ENCODE data around the gene C1orf21.

C1orf21 gene

DNA sequence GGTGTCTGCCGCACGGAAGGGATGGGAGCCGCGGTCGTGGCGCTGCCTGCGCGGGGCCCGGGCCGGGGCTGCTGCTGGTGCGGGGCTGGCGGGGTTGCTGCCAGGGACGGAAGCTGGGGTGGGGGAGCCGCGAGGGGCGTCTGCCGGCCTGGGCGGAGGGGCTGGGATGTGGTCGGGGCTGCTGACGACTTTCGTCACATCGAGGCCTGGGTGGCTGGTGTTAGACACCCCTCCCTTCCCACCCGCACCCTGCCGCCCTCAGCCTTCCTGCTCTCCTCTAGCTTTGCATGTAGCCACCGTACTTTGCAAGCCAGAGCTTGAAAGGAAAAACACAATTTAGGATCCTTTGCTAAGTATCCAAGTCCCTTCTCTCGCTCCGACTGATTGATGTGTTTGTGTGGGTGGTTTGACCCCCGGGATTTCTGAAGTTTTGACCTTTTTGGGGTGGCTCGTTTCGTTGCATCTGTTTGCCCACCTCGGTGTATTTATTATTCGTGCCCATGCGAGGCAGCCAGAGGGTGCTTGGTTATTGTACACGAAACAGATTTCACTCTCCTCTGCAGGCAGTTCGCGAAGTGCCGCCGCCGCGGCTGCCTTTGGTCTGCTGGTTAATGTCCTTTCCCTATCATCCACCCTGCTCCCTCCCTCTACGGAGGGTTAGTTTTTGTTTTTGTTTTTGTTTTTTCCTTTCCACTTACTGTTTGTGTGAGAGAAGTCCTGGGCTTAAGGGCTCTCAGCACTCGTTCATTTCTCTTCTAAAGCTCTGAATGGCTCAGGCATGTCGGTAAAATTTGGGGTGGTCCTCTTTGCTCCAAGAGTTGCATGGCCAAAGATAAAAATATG lies 868 bp downstream of the C1orf21 start:
- DNase-seq: peak; percentile 95

DNA sequence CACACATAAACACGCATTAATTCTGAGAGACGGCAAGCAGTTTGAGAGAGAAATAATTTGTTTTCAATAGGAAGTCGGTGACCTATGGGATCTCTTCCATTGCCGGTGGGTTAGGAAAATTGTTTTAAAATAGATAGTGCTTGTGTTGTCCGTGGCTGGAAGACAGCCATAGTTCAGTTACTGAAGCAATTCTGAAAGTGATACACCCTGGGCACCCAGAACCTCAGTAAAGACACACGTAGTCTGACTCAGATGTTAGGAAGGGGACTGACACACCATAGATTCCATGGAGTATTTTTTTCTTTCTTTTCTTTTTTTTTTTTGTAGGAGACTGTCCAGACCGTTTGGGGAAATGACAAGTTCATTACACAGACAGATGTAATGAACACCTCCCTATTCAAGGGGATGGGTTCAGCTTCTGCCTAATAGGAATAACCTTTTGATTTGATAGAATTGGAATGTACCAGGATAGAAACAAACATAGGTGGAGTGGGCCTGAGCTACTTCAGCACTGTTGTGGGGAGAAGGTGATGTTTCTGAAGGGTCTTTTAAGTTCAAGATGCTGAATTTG lies 1.6 kb downstream of the C1orf21 start:
- peak; percentile 89 for DNase-seq

DNA sequence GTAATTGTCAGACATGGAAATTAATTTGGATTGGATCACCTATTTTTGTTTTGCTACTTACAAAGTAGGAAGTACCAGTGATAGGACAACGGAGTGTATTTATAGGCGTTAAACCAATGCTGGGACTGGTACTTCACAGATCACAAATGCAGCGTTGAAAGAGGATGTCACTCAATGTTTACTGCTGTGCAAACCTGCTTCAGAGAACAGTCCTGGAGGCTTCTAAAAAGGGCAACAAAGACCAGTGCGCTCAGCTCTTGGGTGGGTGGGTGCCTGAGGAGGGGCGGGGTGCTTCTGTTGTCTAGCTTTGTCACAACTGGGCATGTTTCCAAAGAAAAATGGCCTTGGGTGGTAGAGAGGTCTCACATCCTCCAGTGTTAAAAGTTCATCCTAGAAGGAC lies 2.1 kb downstream of the C1orf21 start:
- DNase-seq: peak; percentile 59

DNA sequence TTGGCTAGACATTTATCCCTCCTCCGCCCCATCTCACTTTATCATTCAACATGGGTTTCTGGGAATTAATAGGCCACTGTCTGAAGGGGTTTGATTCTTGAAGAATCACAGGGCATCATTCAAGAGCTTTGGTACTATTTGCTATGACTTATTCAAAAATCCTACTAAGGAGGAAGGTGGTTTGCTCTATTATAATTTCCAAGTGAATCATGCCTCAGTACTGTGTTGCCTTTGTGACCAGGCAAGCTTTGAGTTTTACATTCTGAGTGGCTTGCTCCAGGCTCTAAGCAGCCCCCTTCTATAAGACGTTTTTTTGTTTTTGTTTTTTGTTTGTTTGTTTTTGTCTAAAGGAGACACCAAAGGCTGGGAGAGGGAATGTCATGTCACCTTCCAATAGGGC lies 2.6 kb downstream of the C1orf21 start:
- DNase-seq: no peak

DNA sequence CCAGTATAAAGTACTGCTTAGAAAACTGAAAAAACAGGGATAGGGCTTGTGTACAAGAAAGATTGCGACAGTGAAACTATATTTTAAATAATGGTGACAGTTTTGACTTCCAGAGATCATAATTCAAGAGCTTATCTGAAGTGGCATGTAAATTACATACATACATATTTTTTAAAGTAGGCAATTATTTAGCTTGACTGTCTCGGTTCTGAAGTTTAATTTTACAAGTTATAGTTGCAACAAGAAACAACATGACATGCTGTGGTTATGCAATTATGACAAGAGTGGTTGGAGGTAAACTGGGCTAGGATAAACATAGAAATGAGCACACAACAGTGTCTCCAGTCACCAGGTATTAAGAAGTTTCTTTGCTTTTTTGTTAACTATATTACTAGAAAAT lies 4.1 kb downstream of the C1orf21 start:
- no peak for DNase-seq

DNA sequence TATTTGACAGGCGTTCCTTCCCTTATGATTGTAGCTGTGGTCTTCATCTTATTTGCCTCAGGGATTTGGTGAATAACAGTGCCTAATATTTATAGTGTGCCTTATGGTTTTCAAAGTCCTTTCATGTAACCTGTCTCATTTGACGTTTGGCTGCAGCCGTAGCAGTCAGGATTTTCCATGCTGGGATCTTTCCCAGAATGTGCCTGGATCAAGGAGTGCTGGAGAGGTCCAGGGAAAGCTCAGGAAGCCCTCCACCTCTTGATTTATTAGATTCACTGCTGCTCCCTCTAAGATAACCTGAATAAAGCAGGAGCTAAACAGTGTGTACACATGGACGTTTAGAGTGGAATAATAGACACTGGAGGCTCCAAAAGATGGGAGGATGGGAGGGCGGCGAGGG lies 5.2 kb downstream of the C1orf21 start:
- DNase-seq: no peak

DNA sequence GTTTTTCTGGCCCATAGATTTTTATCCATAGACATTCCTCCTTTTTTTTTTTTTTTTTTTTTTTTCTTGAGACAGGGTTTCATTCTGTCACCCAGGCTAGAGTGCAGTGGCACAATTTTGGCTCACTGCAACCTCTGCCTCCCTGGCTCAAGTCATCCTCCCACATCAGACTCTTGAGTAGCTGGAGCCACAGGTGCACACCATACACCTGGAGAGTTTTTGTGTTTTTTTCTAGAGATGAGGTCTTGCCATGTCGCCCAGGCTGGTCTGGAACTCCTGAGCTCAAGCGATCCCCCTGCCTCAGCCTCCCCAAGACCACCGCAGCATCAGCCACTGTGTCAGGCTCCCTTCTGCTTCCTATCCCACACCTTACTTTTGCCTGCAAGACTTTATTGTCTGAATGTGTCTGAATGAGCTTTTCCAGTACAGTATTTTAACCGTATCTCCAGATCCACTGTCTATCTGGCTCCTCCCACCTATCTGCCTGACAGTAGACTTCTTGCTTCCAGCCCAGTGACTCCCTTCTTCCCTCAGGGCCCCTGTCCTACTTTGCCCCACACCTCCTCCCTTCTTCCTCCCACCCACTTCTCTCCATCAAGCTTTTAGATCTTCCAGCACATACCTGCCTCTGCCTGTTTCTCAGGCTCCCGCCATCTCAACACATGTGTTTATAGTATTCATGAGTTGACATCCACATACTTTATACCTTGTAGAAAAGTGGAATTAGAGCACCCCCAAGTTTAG lies 6.1 kb downstream of the C1orf21 start:
- DNase-seq: no peak

DNA sequence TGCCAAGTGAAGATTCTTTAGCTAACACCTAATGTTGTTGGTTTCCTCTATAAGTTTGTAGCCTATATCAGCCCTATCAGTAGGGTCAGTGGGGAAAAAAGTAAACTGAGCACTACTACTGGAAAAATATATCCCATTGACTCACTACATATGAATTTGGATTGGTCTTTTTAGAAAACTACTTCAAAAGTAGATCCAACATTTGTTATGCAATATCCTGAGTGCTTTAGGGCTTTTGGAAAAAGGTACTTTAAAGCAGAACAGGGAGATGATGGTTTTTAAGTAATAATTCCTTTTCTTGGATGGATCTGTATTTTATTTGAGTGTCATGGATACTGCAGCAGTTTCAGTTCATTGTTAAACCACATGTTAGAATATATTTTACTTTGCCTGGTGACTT lies 7.1 kb downstream of the C1orf21 start:
- DNase-seq: no peak

DNA sequence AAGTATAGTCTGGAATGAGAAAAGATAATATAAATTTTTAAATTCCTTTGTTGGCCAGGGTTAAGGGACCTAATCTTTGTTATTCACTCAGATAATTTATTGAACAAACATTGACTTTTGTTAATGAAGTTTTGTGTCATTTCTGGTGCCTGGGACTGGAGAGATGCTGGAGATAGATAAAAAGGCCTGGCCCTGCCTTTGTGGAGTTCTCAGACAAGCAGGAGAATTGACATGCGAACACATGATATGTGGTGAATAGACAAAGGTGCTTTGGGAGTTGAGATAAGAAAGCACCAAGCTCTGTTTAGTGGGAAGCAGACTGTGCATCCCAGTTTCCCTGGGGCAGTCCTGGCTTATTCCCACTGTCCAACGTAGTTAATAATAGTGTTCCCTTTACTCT lies 8.5 kb downstream of the C1orf21 start:
- no peak for DNase-seq

DNA sequence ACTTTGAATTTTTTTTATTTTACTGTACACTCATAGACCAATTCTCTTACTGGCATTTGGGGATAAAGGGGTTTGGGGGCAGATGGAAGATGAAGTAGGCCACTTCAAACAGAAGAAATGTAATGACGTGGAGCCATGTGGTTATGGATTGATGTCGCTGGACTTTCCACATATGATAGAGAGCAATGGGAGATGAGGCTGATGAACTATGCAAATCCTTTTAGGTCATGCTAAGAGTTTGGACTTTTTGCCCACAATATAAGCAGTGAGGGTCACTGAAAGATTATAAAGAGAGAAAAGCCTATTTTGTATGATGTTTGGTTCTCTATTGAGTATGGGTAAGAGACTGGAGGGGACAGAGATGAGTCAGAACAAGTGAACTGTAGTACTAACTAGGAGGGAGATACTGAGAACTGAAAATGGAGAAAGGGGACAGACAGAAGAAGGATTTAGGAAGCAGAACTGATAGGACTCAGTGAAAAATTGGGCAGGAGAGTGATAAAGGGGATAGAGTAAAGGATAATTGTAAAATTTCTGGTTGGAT lies 9.2 kb downstream of the C1orf21 start:
- DNase-seq: no peak

DNA sequence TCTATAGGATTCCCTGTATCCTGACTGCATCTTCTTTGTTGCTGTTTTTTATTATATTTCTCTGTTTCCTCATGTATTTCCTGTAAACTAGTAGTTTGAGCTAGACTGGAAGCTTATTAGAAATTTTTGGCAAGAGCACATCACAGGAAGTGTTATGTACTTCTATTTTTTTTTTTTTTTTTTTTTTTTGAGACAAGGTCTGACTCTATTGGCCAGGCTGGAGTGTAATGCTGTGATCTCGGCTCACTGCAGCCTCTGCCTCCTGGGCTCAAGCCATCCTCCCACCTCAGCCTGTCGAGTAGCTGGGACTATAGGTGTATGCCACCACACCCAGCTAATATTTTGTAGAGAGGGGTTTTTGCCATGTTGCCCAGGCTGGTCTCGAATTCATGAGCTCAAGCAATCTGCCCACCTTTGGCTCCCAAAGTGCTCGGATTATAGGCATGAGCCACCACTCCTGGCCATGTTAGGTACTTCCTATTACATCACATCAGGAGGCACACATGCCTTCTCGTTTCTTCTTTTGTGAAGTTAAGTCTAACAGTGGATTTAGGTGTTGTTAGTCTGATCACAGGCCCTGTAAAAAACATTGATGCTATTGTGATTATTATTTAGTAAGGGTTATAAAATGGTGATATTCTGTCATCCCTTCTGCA lies 12.5 kb downstream of the C1orf21 start:
- DNase-seq: no peak

DNA sequence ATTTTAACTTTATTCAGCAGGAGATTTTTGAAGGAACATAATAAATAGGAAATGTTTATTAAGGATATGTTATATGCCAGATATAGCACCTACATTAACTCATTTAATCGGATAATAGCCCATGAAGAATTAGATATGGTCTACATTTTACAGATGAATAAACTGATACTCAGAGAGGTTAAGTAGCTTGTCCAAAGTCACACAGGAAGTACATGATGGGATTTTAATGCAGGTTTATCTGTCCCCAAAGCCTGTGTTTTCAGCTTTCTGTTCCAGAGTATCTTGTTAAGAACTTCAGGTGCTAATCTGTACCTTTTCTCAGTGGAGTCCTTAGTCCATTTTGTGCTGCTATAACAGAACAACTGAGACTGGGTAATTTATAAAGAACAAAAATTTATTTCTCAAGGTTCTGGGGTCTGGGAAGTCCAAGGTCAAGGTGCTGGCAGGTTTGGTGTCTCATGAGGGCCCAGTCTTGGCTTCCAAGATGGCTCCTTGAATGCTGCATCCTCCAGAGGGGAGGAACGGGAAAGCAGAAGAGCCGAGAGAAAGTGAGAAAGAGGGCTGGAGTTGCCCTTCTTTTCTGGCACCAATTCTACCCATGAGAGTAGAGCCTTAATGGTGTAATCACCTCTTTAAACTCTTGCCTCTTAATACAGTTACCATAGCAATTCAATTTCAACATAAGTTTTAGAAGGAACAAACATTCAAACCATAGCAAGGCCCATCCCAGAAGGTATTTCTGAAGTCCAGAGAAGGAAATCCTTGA lies 17.3 kb downstream of the C1orf21 start:
- DNase-seq: no peak

DNA sequence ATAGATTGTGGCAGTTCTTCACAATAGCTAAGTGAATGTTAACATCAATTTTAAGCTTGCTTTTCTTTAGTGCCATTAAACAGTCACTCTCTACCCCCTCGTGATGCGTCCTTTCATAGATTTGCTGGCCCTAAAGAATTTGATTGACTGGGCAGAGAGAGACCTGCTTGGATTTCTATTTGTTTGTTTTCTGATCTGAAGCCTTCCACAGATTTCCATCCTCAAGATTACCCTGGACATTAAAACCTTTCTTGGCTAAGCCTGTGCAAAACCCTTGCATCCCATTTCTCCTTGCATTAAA lies 17.8 kb downstream of the C1orf21 start:
- no peak for DNase-seq

DNA sequence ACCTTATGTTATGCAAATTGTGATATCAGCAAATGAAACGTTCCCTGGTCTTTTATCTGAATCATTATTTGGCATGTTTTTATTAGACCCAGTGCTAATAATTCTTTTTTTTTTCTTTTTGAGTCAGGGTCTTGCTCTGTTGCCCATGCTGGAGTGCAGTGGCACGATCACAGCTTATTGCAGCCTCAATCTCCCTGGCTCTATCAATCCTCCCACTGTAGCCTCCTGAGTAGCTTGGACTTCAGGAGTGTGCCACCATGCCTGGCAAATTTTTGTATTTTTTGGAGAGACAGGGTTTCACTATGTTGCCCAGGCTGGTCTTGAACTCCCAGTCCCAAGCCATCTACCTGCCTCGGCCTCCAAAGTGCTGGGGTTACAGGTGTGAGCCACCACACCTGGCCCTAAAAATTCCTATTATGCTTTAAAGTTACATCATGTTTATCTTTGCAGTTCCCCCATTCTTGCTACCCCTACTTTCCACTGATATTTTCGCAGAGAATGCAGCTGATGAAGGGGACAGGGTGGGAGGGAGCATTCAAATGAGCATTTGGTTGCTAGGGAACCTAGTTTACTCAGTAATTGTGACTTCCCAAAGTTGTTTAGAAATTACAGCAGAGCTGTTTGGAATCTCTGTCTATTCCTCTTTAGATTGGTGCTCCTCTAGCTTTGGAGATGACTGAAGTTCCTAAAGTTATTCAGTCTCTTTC lies 18.4 kb downstream of the C1orf21 start:
- DNase-seq: peak; percentile 78

DNA sequence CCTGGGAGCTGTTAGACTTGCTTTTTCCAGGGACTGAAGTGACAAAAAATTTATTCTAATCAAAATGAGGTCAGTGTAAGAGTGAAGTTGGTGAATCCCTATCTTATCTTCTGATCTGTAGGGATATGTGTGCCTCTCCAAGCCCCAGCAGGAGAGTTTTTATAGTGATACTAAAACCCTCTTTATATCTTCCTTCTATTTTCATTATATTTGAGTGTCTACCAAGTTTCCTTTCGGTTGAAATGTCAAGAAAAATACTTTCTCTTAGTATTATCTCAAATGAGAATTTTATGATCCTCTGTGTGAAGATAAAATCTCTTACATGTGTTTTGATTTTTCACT lies 18.9 kb downstream of the C1orf21 start:
- no peak for DNase-seq

DNA sequence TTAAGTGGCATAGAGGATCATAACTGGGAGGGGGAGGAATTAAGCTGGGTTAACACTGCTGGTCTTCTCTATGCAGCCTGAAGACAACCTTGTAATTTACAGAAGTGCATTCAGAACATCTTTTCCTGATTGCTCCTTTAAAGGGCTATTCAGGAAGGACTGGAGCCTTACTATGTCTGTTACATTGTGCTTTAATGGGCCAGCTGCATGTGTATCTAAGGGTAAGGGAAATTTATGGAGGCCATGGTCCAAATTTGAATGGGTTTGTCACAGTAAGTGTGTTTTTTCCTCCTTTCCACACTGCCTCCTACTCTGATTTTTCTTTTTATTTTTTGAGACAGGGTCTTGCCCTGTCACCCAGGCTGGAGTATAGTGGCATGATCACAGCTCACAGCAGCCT lies 19.6 kb downstream of the C1orf21 start:
- DNase-seq: no peak

DNA sequence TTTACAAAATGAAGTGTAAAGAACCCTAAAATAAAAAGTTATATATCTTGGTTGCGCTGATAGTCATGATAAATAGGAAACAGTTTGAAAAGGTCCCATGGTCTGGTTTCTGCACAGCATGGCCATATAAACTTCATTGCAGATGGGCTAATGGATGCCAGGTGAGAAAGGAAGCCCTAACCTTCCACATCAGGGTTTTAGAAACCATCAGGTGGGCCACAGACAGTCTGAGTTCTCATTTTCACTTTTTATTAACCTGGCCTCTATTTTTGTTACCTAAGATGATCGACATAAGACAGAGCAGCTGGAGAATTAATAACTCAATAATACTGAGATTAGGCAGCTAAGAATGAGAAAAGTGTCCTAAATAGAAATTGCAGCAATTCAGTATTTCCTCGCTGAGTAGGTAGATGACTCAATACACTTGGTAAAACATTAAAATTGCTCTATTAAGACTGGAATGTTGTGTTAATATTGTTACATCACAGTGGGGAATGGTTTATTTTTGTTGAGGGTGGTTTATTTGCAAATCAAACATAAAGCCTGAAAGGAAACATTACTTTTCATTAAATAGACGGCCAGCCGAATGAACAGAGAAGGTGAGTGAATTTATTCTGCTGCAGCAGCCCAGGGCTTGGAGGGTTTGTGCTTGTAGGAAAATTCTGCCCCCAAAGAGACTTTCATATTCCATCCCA lies 21.1 kb downstream of the C1orf21 start:
- peak; percentile 75 for DNase-seq

DNA sequence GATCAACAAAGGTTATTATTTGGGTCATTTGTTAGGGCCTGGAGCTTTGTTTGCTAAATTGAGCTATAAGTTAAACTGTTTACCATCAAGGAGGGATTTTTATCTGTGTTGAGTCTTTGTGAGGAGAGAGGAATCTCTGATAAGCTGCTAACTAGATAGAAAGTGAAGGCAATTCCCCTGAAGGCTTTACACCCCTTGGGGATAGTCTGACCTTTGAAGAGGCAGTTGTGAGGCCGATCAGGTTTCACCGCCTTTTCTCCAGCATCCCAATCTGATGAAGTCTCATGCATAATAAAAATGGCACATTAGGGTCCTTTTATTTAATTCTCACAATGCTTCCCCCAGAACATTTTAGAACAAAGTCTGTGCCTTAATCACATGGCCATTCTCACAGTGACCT lies 21.8 kb downstream of the C1orf21 start:
- peak; percentile 83 for DNase-seq

DNA sequence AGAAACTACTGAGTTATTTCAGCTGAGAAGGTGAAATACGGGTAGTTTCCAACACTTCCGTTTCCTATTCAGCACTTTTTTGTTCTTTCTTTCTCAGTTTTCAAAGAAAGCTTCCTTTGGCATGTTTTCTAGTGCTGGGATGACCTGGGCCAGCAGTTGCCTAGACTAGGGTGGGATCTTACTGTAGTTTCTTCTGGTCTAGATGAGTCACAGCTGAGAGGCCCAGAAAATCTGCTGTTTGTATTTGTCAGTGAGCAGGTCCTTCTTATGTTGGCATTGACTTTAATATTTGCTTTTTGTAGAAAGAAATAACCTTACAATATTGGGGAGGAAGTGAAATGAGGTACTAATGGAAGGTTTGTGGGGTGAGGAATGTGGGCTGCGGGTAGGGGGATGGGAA lies 22.2 kb downstream of the C1orf21 start:
- no peak for DNase-seq

DNA sequence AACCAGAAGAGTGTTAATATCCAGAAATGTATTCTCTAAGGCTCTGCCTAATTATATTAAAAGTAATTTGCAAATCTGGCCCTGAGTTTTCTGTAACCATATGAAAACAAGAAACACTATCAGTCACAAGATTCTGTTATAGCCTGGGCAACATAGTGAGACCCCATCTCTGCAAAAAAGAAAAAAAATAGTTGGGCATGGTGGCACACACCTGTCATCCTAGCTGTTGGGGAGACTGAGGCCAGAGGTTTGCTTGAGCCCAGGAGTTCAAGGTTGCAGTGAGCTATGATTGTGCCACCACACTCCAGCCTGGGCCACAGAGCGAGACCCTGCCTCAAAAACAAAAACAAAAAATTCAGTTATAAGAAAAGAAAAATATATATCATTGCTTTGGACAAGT lies 25.6 kb downstream of the C1orf21 start:
- DNase-seq: no peak

DNA sequence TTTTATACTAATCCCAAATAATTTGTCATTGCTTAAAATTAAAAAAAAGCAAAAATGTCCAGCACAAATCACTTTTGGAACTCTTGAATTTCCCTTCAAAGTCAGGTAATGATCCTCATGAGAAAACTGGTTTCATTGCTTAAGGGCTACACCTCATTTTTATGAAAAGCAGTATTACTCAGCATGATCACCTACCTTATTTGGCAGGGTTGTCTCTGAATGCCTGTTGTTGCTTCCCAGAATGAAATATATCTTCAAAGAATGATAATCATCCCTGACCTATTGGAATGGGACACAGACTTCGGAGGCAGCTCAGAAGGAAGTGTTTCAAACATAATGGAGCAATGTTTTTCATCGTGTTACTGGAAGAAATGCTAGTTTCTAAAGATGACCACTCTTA lies 29.7 kb downstream of the C1orf21 start:
- DNase-seq: no peak

DNA sequence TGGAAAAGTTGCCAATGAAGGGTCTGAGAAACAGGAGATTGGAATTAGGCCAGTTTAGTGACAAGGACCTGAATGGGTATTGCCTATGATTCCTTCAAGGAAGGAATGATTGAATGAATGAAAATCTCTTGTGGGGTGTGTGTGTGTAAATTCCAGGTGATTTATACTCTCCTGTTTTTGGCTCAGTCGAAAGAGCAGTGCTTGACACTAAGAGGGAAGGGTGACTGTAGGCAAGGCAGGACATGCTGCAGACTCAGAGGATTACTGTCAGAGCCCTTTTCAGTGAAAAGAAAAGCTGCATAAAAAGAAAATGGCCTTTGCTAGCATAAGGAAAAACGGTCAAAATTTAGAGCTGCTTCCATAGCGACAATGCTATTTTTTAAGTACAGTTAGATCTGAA lies 30.1 kb downstream of the C1orf21 start:
- DNase-seq: no peak
